Femur (tissue), 1 donor: Measurements from ENCODE around the gene CHMP4B.
"Not testable (repeated sequence)": the region's sequence is repeated elsewhere in the genome, so short reads cannot be mapped to it uniquely, and the experiment has no call there.

ENCODE experiments used
- DNase-seq: peaks from one replicate; pipeline ENCODE4 v3.0.0-alpha.2; 2017

Gene CHMP4B

DNA sequence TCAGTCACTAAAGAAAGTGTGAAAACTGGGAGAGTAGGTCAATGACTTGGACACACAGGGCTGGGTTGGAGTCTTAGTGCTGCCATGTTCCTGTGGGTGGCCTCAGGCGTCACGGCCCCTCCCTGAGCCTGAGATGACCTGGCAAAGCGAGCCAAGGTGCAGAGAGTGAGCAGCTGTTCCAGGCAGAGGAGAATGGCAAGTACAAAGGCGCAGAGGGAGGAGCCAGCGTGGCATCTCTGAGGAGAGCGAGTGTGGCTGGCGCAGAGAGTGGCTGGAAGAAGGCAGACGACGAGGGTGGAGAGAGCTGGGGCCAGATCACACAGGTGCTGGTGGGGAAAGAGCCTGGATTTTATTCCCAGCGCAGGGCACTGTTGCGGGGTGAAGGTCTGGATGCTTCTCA, 20.6 kb upstream of the CHMP4B start:
- DNase-seq, result no peak

DNA sequence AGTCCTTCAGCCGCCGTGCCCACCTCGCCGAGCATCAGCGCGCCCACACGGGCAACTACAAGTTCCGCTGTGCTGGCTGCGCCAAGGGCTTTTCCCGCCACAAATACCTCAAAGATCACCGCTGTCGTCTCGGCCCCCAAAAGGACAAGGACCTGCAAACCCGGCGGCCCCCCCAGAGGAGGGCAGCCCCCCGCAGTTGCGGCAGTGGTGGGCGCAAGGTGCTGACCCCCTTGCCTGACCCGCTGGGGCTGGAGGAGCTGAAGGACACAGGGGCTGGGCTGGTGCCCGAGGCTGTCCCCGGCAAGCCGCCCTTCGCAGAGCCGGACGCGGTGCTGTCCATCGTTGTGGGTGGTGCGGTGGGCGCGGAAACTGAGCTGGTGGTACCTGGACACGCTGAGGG, 20.1 kb upstream of the CHMP4B start:
- DNase-seq, result no peak

DNA sequence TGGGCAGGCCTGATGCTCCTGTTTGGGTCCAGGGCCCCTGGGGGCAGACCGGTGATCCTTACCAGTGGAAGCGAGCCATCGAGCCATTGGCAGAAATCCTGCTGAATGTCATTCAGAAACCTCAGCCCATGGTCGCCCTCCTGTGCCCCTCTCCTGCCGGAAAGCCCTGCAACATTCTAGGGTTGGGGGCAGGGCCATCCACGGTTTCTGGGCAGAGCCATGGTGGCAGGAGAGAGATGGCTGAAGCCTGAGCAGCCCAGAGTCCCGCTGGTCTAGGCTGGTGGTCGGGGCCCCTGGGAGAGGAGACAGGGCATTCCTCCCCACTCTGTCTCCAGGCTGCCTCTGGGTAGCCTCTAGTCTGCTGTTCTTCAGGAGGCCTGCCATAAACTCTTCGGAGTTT, 19.6 kb upstream of the CHMP4B start:
- DNase-seq, result no peak

DNA sequence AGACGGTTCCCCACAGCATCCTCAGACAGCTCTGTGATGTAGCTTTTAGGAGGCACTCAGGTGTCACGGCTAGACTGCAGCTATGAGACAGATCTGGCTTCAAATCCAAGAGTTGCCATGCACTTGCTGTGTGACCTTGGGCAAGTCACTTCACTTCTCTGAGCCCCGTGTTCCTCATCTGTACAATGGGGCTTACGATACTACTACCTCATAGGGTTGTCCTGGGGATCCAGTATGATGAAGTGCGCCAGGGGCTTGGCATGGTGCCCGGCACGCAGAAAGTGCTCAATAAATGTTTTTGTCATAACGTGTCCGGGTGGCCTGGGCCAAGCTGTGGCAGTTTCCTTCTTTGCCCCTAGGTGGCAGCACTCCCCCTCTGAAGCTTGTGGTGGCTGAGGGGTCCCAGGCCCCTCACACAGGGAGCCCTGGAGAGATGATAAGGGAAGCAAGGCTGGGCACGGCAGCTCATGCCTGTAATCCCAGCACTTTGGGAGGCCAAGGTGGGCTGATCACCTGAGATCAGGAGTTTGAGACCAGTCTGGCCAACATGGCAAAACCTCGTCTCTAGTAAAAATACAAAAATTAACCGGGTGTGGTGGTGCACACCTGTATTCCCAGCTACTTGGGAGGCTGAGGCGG, 19.1 kb upstream of the CHMP4B start:
- DNase-seq, result peak; percentile 37

DNA sequence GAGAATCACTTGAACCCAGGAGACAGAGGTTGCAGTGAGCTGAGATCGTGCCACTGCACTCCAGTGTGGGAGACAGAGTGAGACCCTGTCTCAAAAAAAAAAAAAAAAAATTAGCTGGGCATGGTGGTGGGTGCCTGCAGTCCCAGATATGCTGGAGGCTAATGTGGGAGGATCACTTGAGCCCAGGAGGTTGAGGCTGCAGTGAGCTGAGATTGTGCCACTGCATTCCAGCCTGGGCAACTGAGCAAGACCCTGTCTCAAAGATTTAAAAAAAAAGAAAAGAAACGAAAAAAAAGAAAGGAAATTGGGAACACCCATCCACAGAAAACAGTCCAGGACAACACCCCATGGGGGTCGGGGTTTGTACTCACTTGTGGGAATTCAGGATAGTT, 18.6 kb upstream of the CHMP4B start:
- not testable (repeated sequence) for DNase-seq

DNA sequence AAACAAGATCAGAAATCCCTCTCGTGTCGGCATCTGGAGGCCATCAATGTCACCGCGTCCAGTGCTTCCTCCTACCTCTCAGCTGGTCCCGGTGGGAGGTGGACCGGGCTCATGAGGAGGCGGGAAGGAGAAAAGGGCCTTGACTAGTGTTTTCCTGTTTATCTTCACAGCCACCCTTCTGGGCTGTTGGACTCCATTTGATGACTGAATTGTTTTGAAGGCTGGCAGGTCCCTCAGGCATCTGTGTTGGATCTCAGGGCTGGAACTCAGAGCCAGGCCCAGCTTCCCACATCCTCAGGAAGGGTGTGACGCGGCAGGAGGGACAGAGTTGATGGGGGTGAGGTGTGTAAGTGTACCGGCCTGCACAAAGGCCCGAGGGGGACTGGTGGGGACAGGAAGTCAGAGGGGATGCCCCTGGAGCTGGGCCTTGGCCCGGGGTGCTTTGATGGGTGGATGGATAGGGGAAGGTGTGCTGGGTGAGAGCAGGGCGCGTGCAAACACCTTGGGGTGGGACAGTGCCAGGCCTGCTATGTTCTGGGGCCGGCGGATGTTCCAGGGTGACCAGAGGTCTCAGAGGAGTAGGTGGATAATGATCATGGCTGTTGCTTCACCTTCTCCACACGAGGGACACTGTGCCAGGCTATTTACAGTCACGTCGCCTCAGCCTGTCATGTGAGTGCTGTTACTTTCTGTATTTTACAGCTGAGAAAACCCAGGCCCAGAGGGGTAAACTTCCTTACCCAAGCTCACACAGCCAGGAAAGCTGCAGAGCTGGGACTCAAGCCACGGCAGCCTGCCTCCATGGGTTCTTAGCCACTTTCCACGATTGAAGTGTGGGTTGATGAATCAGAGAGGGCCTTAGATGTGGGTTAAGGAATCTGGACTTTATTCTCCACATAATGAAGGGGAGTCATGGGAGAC, 17.9 kb upstream of the CHMP4B start:
- DNase-seq, result no peak

DNA sequence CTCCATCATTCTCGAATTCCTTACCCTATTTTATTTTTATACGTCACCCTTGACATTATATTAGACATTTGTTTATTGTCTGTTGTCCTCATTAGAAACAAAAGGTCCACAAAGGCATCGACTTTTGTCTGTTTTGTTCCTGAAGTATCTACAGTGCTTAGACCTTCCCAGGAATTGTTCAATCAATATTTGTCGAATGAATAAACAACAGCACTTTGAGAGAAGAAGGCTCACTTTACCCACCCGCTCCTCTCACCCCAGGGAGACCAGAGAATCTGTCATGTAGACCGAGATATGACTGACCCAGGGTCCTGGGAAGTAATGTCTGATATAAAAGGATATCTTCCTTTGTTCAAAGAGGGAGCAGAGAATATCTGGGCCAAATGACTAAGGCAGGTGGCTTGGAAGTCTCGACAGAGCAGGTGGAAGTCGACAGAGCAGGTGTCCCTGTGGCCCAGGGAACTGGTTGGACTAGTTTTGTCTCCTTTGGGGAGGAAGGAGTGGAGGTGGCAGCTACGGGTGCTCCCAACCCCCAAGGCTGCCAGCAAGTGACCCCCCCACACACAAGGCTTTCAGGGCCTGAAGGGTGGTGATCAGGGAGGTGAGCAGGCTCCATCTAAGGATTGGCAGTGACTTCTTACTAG, 14.8 kb upstream of the CHMP4B start:
- DNase-seq, result no peak

DNA sequence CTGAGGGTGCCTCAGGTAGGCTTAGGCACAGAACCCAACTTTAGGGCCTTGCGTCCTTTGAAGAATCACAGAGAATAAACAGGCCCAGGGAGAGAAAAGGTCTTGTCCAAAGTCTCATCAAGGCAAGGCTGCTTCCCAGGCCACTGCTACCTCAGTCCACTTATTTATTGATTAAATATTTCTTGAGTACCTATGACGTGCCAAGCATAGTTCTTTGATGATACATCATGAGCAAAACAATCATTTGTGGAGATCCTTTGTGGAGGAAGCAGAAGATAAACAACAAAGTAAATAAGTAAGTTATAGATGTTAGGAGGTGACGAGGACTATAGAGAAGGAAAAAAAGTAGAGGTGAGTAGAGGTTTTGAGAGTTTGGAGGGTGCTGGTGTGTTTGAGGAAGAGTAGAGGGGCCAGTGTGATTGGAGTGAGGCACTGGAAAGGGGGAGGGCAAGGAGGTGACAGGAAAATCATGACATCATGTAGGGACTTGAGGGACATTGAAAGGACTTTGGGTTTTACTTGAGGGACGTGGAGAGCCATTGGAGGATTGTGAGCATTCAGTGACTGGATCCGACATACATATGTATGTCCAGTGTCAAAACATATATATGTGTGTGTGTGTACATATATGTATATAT, 14.1 kb upstream of the CHMP4B start:
- no peak for DNase-seq

DNA sequence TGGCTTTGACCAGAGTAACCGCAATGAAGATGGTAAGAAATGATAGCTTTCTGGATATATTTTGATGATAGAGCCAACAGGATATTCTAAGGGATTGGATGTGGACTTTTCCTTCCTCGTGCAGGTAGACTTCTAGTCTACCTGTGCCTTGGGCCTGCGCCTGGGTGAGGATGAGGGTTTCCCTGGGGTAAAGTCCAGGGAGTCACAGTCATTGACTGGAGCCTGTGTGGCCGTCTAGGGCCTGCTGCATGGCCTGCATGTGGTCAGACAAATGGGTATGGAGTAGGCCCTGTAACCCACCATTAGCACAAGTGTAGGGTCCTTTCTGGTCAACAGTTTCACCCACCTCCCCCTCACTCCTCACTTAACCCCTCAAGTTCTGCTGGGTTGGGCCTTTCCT, 12.7 kb upstream of the CHMP4B start:
- no peak for DNase-seq

DNA sequence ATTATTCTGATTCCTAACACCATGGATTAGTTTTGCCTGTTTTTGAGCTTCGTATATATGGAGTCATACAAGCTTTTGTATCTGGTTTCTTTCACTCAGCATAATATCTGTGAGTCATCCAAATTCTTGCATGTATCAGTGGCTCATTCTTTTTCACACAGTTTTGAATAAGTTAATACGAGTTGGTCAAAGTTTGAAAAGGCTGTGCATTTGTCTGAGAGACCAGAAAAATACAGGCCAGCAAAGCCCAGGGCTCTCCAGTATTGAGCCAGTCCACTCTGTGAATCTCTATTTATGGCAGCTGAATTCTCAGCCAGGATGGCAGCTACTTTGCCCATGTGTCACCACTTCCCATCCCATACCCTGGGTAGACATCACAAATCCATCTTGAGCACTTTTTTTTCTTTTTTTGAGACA, 7.2 kb upstream of the CHMP4B start:
- no peak for DNase-seq

DNA sequence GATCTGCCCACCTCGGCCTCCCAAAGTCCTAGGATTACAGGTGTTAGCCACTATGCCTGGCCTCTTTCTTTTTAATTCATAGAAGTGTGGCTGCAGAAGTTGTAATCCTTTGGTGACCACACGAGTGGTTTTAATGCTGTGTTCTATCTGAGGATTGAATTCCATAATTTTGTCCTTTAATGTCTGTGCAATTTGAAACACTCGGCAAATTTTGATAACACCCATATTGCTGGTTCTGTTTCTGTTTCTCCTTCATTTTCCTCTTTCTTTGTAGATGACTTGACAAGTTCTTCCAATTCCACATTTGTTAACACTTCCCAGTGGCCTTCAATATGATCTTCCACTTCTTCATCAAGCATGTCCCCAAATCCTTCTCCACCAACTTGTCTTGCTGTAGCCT, 2.8 kb upstream of the CHMP4B start:
- DNase-seq, result no peak

DNA sequence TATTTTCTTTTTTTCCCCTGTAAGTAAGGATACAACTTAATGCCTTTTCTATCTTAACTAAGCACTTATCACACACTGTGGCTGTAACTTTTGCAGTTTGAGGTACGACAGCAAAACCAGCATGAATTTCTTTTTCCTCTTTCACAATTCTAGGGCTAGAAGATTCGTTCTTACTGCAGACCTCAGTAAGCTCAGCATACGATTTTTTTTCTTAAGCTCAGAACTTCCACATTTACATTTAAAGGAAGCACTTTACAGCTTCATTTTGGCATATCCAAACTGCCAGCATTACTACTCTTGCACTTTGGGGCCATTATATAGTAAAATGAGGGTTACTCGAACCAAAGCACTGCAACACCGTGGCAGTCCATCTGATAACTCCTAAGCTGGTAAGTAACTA, 889 bp upstream of the CHMP4B start:
- no peak for DNase-seq

DNA sequence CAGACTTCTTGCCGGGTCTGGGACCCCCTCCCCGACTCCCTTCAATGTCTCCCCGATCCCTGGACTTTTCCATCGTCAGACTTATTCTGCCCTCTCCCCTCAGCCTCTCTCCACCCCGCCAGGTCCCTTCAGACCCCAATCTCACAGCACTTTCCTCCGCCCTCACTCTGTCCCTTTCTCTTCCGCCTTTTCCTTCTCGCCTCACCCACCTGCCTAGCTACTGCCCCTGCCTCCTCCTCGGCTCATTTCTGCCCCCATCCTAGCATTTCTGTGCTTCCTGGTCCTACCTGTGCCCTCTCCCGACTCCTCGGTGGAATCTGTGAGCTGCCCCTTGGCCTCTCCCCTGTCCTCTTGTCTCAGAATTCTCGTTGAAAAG, 616 bp downstream of the CHMP4B start:
- peak; percentile 39 for DNase-seq

DNA sequence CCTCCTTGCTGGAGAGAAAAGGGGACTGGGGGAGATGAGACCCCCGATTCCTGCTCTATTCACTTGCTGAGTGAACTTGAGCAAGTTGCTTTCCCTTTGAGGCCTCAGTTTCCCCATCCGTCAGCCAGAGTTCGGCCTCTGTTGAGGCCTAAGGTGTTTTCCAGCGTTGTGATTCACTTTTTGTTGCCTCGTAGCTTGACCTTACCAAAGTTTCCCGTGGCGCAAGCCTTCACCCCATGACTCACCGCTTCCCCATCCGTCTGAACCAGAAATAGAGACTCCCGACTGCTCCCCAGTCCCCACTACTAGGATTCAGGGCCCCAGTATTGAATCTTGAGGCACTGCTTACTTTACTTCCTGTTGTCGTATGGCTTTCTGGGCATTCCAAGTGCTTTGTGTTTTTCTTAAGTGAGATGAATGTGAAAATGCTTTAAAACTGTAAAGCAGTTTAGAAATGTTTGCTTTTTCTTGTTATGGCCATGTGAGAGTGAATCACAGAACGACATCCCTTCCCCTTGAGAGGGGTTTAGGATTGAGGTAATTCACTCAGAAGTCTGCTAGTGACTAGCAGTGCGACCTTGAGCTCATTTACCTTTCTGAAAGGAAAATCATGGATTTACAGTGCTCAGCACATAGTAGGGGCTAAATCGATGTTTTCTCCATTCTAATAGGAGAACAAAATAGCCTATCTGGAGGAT, 1.2 kb downstream of the CHMP4B start:
- peak; percentile 62 for DNase-seq

DNA sequence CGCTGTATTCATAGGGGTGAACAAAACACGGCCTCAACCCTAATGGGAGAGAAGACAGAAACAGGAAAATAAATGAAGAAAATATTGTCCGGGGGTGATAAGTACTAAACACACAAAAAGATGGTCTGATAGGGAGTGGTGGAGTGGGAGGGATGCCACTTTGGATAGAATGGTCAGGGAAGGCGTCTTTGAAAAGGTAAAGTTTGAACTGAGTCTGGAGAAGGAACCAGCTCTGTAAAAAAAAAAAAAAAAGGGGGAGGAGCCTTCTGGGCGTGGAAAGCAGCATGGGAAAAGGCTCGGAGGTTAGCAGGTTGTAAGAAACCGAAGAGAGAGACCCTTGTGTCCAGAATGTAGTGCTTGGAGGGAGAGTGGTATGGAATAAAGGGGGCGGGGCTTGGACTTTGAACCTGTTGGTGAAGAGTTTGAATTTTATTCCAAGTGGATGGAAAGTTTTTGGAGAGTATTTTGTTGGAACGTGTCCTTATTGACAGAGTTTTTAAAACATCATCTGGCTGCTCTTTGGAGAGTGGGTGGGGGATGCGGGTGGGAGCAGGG, 1.8 kb downstream of the CHMP4B start:
- DNase-seq, result peak; percentile 35

DNA sequence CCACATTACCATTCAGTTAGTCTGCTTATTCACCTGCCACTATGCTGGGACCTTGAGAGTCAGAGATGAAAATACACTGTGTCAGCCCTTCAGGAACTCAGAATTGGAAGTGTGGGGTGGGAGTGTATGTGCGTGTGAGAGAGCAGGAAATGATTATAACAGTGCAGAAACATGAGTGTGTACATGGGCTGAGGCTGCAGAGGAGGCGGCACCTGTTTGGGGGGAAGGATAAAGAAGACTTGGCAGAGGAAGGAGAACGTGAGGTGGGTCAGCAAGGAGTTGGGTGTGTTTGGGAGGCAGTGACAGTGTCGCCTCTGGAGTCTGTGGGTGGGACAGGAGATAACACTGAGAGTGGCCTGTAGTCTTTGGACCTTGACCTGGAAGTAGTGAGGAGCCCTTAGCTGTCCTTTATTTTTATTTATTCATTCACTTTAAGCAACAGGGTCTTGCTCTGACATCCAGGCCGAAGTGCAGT, 3.1 kb downstream of the CHMP4B start:
- DNase-seq, result no peak

DNA sequence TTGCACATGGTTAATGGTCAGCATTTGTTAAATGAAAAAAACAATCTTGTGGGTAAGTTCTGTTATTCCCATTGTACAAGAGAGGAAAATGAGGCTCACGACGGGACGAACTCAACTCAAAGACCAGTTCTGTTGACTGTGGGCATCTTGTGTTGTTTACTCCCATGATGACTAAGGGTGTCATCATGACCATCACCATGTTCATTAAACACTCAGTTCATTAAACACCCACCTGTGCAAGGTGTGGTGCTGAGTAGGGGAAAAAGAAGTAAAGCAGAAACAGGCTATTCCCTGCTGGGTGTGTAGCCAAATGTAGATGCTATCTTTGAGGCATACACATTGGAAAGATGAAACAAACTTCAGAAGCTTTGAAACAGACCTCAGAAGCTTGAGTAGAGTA, 4.5 kb downstream of the CHMP4B start:
- DNase-seq, result no peak

DNA sequence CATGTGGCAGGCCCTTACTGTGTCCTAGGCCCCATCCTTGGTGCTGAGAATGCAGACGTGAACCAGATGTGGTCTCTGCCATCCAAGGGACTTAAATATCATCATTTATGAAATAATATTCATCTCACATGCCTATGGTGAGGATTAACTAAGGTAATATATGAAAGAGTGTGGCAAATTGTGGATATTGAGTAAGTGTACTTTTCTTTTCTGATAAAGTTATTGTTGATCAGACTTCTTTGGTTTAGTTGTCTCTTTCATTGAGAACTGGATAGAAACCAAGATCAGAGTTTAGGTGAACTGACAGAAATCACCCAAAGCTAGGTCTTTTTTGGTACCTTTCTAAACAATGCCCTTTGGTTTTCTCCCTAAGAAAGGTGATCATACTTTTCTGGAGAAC, 5.0 kb downstream of the CHMP4B start:
- DNase-seq, result no peak

DNA sequence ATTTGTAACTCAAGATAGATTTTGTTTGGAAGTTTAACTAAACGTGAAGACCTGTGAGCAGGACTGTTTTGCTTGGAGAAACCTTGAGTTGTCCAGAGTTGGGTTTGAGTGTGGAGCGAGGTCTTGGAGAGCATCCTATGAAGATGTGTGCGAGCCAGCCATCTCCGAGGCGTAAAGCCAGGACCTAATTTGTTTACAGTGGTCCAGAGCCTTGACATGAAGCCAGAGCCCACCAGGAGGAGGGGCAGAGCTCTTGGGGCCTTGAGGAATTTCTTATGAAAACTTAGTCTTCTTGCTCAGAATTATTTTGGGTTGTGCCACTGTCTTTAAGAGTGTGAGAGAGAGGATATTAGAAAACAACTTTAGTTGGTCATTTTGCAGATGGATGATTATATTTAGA, 6.3 kb downstream of the CHMP4B start:
- DNase-seq, result no peak

DNA sequence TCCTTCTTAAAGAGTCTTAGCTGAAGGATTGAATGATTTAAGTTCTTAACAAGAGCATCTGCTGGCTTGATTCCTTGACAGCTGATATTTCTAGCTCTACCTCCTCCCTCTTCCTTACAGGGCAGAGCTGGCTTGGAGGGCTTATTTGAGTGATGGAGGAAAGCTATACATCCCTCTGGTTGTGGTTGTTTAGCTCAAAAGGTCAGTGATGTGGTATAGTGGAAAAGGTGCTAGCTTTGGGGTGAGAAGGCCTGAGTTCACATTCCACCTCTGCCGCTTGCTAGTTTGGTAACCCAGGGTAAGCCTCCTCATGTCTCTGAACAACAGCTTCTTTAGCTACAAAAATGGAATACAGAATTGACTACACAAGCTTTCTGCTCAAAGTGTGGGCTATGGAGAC, 8.3 kb downstream of the CHMP4B start:
- DNase-seq, result no peak

DNA sequence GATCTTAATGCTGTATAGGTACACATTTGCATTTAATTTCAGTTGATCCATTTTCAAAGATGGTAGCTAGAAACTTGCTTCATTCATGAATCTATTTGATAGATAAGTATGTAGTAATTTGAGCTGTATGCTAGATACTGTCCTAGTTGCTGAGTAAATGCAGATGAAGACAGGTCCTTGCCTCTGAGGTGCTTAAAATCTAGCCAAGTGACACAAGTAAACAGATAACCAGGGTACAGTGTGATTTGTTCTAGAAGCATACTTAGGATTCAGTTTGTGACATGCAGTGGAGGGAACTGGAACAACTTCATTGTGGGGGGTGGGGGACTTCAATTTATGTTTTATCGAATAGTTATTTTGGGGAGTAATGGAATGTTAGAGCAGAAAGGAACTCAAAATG, 9.2 kb downstream of the CHMP4B start:
- DNase-seq, result no peak

DNA sequence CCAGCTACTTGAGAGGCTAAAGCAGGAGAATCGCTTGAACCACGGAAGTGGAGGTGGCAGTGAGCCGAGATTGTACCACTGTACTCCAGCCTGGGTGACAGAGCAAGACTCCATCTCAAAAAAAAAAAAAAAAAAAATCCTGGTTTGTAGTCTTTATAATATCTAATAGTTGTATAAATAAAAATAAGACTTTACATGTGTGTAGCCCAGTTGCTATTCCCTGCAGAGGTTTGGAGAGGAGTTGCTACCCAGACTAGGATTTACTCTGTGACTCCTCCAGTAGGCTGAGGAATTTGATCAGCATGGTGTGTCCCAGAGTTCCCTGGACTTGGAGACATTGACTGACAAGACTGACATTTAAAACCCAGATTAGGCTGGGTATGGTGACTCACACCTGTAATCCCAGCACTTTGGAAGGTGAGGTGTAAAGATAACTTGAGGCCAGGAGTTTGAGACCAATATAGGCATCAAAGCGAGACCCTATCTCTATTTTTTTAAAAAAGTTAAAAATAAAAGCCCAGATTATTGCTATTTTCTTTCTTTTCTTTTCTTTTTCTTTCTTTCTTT, 10.2 kb downstream of the CHMP4B start:
- no peak for DNase-seq
